Ishikawa (cell line): ENCODE measurements around the gene PLP1.

Experiments used
- CEBPB ChIP-seq: IDR thresholded peaks from 2 replicates; pipeline ENCODE4 v1.6.1; 2012
- CREB1 ChIP-seq: IDR thresholded peaks from 2 replicates; pipeline ENCODE4 v1.6.1; 2012; ENCODE audit warnings: low read depth
- EGR1 ChIP-seq: IDR thresholded peaks from 2 replicates; pipeline ENCODE4 v1.6.1; 2012
- EP300 ChIP-seq: IDR thresholded peaks from 2 replicates; pipeline ENCODE4 v1.6.1; 2012; ENCODE audit warnings: borderline replicate concordance
- FOXM1 ChIP-seq: IDR thresholded peaks from 2 replicates; pipeline ENCODE4 v1.6.1; 2012; ENCODE audit warnings: low read depth, borderline replicate concordance
- MAX ChIP-seq: IDR thresholded peaks from 2 replicates; pipeline ENCODE4 v1.6.1; 2012
- NFIC ChIP-seq: IDR thresholded peaks from 2 replicates; pipeline ENCODE4 v1.6.1; 2012
- RAD21 ChIP-seq: IDR thresholded peaks from 2 replicates; pipeline ENCODE4 v1.6.1; 2012; ENCODE audit warnings: low read depth
- REST ChIP-seq: IDR thresholded peaks from 2 replicates; pipeline ENCODE4 v1.6.1; 2012; ENCODE audit warnings: low read depth, mild to moderate bottlenecking
- TAF1 ChIP-seq: IDR thresholded peaks from 2 replicates; pipeline ENCODE4 v1.6.1; 2012; ENCODE audit warnings: low read depth, mild to moderate bottlenecking
- TCF12 ChIP-seq: IDR thresholded peaks from 2 replicates; pipeline ENCODE4 v1.6.1; 2012; ENCODE audit warnings: low read depth
- TEAD4 ChIP-seq: IDR thresholded peaks from 2 replicates; pipeline ENCODE4 v1.6.1; 2012
- USF1 ChIP-seq: IDR thresholded peaks from 2 replicates; pipeline ENCODE4 v1.6.1; 2012
- YY1 ChIP-seq: IDR thresholded peaks from 2 replicates; pipeline ENCODE4 v1.6.1; 2012; ENCODE audit warnings: low read depth
- ZBTB7A ChIP-seq: IDR thresholded peaks from 2 replicates; pipeline ENCODE4 v1.6.1; 2012; ENCODE audit warnings: low read depth

Gene PLP1

GRCh38 chrX:103734125-103734760, 42.4 kb upstream of the PLP1 start:
- TF ChIP-seq REST (no peak), YY1 (no peak), EGR1 (no peak), TEAD4 (no peak), USF1 (no peak)

GRCh38 chrX:103737696-103738095, 38.9 kb upstream of the PLP1 start:
- TF ChIP-seq CEBPB (no peak), NFIC (no peak), ZBTB7A (no peak), EGR1 (no peak), REST (no peak)

- no peak for TF ChIP-seq EGR1
- no peak for TF ChIP-seq FOXM1
- TF ChIP-seq TAF1: no peak
- no peak for TF ChIP-seq ZBTB7A
- no peak for TF ChIP-seq CEBPB
- no peak for TF ChIP-seq NFIC
- TF ChIP-seq REST: no peak
- TF ChIP-seq EP300: no peak
- TF ChIP-seq TCF12: no peak
- no peak for TF ChIP-seq USF1
- no peak for TF ChIP-seq MAX
Observed at GRCh38 chrX:103739421-103739820, 37.2 kb upstream of the PLP1 start.

GRCh38 chrX:103741879-103742278, 34.8 kb upstream of the PLP1 start:
- no peak for TF ChIP-seq ZBTB7A
- no peak for TF ChIP-seq EP300
- TF ChIP-seq TCF12: no peak
- TF ChIP-seq RAD21: no peak
- no peak for TF ChIP-seq MAX

GRCh38 chrX:103742339-103742738, 34.3 kb upstream of the PLP1 start:
- TF ChIP-seq USF1 (no peak), TEAD4 (no peak), YY1 (no peak), FOXM1 (no peak), EP300 (no peak), NFIC (no peak), REST (no peak), CREB1 (no peak), TCF12 (no peak), RAD21 (no peak), EGR1 (no peak), ZBTB7A (no peak), MAX (no peak), CEBPB (no peak), TAF1 (no peak)
